CD1c-positive myeloid dendritic cell (primary cell): ENCODE measurements around the gene RNF223.

ENCODE experiments used
- DNase-seq: peaks from one replicate; pipeline ENCODE4 v3.0.0-alpha.2; 2016; ENCODE audit errors: extremely low spot score

RNF223 gene

GRCh38 chr1:1073743-1074587 lies at the start of gene RNF223:
Gene RNF223, minus strand, starts transcription at chr1:1074306. Its CDS starts 1,740 bp downstream, at chr1:1072566.
- DNase-seq = no peak

- no peak for DNase-seq
Measured at GRCh38 chr1:1122981-1123480, 48.9 kb upstream of the RNF223 start.

DNA sequence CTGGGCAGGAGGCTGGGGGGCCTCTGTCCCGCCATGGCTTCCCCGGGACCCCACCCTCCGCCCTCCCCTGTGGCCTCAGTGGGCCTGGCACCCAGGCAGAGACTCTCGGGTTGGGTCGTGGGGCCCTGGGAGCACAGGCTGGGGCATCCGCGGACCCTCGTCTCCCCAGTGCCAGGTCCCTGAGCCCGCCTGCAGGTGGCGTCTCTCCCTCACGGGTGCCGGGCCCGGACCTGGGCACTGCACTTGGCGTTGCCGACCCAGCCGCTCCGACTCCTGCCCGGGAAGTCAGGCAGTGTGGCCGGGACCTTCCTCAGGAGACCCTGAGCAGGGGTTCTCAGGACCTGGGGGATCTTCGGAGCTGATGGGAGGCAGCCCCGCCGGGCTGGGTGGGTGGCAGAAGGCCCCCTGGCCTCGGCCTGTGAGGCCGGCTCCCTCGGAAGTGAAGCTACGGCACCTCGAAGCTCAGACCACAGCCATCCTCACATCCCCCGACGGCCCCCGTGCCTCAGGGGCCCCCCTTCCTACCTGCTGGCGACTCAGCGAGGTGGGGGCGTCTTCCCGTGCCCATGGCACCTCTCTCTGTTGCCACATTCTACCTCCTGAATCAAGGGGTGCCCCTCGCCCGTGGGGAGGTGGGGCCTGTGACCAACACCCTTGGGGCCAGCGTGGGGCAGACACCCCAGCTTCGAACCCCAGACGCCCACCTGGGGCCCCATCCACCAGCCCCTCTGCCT lies 48.1 kb upstream of the RNF223 start:
- peak; percentile 85 for DNase-seq

DNA sequence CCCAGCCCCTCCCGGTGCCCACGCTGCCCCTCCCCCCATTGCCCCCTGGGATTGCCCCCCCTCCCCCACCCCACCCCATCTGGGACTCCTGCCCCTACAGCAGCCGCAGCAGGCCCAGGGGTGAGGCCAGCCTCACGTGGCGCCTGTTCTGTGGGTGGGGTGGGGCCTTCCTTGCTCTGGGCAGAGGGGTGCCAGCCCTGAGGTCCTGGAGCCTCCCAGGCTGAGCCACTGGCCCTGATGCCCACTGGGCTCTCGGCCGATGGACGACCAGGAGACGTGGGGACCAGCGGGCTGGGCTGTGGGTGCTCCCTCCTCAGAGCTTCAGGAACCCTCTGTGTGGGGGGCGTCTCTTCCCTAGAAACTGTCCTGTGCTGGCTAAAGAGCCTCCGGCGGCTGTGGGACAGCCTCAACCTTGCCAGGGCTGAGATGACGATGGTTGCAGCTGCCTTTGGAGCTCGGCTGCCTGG lies 47.5 kb upstream of the RNF223 start:
- DNase-seq = no peak

- DNase-seq = no peak
Measured at GRCh38 chr1:1120866-1121591, 46.9 kb upstream of the RNF223 start.

DNA sequence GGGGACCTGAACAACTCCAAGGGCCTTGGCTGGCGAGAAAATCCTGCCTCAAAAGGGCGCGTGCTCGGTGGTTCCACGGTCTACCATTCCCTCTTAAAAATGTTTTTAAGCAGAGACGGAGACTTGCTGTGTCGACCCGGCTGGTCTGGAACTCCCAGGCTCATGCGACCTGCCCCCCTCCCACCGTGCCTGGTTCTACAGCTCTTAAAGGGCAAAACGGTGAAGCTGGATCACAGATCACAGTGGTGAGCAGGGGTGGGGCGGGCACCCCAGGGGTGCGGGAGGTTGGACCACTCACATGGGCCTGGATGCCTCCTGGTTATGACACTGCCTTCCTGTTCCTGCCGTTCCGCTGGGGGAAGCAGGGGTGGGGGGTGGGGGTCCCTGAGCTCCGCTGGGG lies 46.0 kb upstream of the RNF223 start:
- DNase-seq = no peak

- no peak for DNase-seq
Measured at GRCh38 chr1:1119272-1119890, 45.3 kb upstream of the RNF223 start.

GRCh38 chr1:1118876-1119220 lies 44.7 kb upstream of the RNF223 start:
- no peak for DNase-seq

GRCh38 chr1:1118011-1118875 lies 44.1 kb upstream of the RNF223 start:
- no peak for DNase-seq

DNA sequence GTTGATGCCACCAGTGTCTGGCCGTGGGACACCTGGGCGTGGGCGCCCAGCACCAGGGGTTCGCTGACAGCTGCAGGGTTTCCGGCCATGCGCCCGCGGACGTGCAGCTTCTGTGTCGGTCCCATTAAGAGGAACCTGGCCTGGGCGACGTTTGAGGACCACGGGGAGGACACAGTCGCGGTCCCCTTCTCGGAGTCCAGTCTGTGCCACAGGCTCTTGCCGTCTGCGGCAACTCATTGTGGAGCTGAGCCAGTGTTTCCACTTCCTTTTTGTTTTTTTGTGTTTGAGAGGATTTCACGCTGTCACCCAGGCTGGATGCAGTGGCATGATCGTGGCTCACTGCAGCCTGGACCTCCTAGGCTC lies 43.3 kb upstream of the RNF223 start:
- DNase-seq = peak; percentile 38

DNA sequence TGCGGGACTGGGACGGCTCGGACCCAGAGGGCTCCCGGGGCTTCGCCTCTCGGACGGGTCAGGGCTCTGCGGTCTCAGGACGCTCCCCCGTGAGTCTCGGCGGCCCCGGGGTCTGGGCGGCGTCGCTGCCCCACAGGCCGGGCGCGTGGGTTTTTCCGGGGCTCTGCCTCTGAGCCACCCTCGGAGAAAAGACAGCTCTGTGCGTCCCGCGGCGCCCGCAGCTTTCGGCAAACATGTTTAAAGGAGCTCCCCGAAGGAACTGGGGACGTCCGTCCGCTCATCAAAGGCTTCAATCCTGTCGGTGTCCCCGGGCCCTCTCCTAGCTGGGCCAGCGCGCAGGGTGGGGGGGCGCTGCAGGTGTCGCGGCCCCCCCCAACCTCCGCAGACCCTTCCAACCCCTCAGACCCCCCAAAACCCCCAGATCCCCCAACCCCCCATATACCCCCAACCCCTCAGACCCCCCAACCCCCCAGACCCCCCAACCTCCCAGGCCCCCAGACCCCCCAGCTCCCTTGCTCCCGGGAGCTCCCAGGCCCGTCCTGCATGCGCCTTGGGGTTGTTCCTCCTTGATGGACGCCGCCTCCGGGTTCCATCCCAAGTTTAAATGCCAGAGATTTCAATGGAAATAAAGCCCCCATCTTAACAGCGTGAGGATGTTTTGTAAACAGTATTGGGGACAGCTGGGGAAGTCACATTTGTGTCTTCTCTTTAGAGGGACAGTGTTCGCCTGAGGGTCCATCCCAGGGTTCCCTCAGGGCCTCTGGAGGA lies 42.8 kb upstream of the RNF223 start:
- DNase-seq = peak; percentile 19

- peak; percentile 98 for DNase-seq
Measured at GRCh38 chr1:1115786-1116700, 41.9 kb upstream of the RNF223 start, which contains the start of gene C1orf159. Gene C1orf159, minus strand, starts transcription at chr1:1116089. Its CDS starts 24,546 bp downstream, at chr1:1091543.

- DNase-seq = no peak
Measured at GRCh38 chr1:1115136-1115785, 41.2 kb upstream of the RNF223 start.

DNA sequence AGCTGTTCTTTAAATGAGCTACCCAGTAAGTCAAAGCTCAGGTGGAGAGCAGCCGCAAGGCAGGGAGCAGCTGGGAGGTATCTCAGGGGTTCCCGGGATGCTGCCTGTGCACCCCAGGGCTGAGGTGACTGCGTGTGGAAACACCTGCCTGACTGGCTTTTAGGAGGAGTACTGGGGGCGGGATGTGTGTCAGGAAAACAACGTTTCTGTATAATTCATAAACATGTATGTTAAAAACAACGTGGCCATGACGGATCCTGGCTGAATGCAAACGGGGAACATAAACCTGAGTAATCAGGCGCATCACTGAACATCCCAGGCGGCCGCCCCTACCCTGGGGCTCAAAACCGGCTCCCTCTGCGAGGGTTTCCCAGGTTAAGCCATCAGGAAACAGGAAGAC lies 40.3 kb upstream of the RNF223 start:
- DNase-seq = no peak

DNA sequence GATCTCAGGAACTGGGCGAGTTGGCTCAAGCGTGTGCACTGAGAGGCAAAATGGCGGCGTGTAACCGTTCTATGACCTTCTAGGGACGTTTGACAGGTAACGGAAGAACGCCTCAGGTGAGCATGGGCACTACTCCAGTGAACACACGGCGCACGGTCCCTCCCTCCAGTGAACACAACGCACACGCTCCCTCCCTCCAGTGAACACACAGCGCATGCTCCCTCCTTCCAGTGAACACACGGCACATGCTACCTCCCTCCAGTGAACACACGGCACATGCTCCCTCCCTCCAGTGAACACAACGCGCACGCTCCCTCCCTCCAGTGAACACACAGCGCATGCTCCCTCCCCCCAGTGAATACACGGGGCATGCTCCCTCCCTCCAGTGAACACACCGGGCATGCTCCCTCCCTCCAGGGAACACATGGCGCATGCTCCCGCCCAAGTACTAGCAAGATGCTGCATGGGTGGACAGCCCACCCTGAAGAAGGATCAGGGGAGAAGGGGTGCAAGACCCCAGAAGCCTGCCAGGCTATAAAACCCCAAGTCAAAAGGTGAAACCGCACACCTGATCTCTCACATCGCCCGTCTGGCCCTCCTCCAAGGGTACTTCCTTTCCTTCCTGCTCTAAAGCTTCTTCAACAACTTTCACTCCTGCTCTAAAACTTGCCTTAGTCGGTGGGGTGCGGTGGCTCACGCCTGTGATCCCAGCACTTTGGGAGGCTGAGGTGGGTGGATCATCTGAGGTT lies 38.3 kb upstream of the RNF223 start:
- no peak for DNase-seq

DNA sequence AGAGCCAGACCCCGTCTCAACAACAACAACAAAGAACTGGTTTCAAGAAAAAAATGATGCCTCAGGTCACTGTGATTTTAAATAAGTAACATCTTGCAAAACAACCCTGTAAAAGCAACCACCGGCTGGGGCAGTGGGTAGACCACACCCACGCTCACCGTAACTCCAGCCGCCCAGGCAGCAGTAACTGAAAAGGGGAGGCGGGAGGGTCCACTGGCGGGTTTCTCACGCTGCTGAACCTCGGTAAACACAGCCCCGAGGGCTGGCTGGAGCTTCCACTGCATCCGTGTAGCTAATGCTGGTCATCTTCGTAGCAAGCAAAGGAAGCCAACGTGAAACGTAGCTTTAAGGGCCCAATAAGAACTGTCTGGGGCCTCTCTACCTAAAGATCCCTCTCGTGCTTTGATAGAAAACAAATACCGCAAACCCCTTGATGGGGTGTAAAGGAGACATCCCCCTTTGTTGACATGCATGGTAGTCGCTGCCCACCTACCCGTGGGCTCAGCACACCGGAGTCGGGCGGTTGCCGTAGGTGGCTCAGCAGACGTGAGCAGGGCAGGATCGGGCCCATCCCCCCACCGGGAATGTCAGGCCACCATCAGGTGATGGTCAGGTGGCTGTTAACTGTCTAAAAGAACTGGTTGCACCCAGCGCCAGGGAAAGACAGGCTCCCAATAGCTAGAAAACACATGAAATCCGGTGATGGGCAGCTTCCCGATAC lies 37.6 kb upstream of the RNF223 start:
- no peak for DNase-seq

DNA sequence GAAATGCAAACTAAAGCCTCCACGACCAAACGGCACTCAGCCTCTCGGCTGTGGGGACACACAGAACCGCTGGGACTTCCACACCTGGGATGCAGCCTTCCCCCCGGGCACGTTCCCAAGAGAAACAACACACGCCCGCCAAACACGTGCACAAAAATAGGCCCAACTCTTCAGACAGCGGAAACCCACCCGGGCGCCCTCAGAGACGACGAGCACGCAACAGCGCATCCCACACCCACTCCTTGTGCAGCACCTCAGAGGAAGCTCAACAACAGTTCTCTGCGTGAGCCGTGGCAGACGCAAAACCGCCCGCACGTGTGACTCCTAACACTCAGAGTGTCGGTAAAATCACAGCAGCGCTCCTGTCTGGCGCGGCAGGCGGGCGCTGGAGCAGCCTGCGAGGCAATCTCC lies 36.5 kb upstream of the RNF223 start:
- no peak for DNase-seq
